HG03469 (cell line): ENCODE measurements around the gene VGLL3.

Experiments used
- ATAC-seq: cut with Tn5 transposase; IDR thresholded peaks from one replicate; pipeline ENCODE4 v1.9.1; 2021; ENCODE audit warnings: mild to moderate bottlenecking, moderate library complexity, moderate number of reproducible peaks; ENCODE audit not compliant: unreplicated experiment

The VGLL3 gene

DNA sequence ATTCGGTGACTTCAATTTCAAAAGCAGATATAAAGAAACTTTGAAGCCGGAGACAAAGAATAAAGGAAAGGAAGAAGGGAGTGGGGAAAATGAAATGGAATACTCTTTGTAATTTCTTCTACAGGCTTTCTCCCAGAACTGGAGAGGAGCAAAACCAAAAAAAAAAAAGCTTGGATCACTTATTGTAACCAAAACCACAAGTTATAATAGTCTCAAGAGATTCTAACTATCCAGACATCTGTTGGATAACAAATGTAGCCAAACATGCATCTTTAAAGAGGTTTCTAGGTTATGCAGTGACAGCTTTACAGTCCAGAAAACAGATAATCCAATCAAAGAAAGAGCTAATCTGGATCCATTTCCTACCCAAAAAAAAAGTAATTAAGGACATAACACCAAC lies 36.2 kb downstream of the VGLL3 start:
- no peak for ATAC-seq

GRCh38 chr3:86954226-86954625 lies 36.7 kb downstream of the VGLL3 start:
- no peak for ATAC-seq

GRCh38 chr3:86951322-86951721 lies 39.6 kb downstream of the VGLL3 start:
- ATAC-seq: no peak

DNA sequence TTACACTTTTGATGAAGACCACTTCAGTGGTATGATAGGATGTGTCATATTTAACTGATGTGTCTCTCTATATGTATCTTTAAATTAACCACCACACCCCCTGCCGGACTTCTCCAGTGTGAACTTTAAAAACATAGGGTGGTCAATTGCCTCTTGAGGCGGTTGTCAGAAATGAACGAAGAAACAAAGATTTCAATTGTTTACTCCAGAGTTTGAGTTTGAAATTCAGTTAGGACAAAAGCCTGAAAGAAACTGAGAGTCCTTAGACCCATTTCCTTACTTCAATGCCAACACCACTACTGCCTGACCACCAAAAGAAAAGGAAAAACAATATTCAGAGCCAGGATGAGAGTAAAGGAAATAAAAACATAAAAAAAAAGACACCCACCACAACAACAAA lies 40.2 kb downstream of the VGLL3 start:
- no peak for ATAC-seq

DNA sequence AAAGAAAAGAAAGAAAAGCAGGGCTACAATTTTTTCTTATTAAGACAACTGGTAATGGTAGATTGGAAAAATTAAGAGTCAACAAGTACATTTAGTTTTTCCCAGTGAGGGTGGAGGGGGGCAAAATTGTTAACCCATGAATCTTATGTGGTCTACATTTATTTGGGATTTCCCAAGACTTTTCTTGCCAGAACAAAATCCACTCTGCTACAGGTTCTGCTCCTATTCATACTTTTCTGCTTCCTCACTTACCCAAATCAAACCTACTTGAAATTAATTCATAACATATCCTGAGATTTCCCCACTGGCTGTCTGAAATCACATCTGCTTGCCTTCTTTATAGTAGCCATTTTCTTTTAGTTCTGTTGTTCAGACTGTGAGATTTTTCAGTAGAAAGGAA lies 41.1 kb downstream of the VGLL3 start:
- no peak for ATAC-seq

GRCh38 chr3:86948822-86949221 lies 42.1 kb downstream of the VGLL3 start:
- ATAC-seq: no peak

DNA sequence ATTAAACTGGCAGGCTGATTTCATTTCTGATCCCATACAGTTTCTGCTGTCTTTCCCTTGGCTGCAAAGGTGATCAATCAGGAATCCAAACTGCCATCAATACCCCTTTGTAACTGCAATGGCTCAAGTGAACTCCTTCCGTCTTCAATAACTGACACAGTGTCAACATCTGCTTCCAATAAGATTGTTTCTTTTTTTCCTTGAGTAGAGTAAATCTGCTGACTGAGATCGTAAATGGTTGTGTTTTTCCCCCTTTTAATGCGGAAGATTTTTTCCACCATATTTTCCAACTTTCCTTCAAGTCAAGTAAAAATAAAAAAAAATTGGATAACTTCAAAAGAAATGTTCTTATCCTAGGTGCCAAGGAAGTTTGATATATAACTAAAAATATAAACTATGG lies 48.7 kb downstream of the VGLL3 start:
- no peak for ATAC-seq

DNA sequence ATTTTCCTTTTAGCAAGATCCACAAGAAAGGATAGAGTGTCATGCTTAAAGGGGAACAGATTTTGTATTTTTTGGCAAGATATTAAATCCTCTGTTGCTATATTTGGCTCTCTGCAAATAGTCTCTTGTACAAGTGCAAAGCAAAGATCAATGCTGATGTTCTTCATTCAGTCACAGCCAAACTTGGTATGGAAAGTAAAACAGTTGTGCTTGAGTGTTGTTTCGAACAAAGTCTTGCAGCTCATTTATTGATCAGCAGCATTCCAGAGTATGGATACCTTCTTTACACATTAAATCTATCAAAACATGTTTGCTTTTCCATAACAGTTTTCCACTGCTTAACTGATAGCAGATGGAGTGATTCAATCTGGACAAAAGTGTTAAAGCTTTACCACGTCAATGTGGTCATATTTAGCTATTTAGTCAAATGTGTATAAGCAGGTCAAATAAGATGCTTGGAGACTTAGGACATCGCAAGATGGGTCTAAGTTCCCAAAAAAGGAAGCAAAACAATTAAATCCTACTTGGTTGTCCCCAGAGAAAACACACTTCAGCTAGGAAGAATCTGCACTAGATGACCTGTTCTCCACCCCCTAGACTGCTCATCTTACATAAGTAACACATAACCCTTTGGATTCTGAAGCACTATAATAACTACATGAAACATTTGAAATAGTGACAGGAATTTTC lies 52.4 kb downstream of the VGLL3 start:
- ATAC-seq: no peak

GRCh38 chr3:86937306-86937791 lies 53.6 kb downstream of the VGLL3 start:
- ATAC-seq: no peak

DNA sequence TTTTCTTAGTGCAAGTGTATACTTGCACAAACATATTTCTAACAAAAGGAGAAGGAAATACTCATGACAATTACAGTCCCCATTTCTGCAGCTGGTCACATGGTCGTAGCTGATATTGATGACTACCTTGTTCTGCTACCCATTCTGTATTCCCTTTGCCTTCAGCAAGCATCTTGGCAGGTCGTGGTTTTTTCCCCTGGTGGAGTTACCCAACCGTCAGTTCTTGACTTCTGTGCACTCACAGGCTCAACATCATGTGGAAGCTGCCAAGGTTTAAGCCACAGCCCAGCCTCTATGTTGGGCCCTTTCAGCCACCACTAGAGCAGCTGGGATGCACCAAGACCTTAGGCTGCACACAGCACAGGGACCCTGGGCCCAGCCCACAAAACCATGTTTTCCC lies 56.1 kb downstream of the VGLL3 start:
- ATAC-seq: no peak

DNA sequence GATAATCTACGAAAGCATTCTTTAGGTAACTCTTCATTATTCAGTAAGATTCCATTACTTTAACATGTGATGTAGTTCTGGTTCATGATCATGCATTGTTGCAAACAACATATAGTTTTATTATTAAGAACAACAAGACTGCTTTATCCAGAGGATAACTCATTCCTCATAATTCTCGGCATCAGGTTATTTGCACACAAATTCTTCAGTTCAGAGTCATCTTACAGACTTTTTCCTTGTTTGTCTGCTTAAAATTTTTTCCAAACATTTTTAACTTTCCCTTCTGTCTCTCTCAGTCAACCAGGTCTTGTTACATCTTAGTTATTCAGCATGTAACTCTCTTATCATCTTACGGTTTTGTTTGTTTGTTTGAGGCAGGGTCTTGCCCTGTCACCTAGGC lies 60.1 kb downstream of the VGLL3 start:
- no peak for ATAC-seq

GRCh38 chr3:86930181-86930580 lies 60.8 kb downstream of the VGLL3 start:
- no peak for ATAC-seq

DNA sequence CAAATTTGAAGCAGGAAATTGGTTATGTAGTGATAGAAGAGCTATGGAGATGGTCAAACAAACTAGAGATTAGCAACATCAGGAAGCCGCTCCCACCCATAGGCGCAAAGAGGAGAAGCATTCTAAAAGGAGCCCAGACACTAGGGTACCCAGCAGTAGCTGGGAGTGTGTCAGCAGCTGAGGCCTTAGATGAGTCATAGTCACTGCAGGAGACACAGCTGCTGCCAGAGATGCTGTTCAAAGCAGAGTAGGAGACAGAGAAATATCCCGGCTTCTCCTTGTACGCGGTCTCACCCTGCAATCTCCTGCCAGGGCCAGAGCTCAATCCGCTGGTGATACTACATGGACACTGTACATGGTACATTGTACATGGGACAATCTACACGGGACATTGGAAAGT lies 61.9 kb downstream of the VGLL3 start:
- no peak for ATAC-seq

GRCh38 chr3:86923071-86923491 lies 67.9 kb downstream of the VGLL3 start:
- ATAC-seq: no peak

GRCh38 chr3:86921971-86922680 lies 68.8 kb downstream of the VGLL3 start:
- no peak for ATAC-seq

DNA sequence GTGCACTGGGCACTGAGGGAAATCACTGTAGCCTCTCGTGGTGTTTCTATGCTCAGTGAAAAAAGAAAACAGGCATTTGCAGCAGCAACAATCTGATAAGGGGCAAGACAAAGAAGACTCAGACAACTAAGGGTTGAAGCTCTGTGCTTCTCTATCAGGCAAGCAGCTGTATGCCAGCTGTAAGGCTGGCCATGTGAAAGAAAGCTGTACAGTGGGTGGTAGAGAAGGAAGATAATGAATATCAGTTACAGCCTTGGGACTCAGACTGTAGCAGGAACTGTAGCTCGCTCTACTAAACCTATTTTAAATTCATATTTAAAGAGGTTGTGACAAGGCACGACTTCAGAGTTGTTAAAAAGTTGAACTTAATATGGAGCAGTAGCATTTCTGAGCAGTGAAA lies 76.3 kb downstream of the VGLL3 start:
- ATAC-seq: no peak

- ATAC-seq: no peak
Measured at GRCh38 chr3:86913160-86913559, 77.8 kb downstream of the VGLL3 start.

- ATAC-seq: no peak
Measured at GRCh38 chr3:86895202-86895601, 95.7 kb downstream of the VGLL3 start.

DNA sequence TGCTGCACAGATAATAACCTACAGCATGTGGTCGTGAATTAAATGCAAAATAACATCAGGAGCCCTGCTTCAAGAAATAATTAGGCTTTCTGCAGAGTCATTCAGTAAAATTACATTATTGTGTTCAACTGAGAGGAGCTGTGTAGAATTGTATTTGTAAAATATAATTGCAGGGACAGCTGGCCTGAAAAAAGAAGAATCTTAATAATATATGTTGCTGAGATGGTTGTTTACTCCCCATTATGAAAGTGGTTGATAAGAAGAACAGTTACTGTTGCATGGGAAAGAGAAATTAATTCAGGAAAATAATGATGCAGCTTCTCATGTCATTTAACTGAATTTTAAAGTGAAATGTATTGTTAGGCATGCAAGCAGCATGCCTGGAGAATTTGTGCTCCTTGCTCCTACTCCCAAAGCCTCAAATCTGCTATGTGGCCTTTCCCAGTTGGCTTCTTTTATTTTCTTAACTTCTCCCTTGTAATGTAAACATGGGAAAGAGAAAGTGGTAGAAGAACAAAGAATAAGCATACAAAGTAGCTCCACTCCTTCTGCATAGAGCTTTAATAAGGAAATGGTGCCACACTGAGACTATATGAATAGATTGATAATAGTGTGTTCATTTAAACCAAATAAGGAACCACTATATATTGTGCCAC lies 100.1 kb downstream of the VGLL3 start:
- ATAC-seq: no peak
